HG02642 (cell line): ENCODE measurements around the gene MKI67.
"Not testable (repeated sequence)": the region's sequence is repeated elsewhere in the genome, so short reads cannot be mapped to it uniquely, and the experiment has no call there.

Source experiments
- ATAC-seq: cut with Tn5 transposase; IDR thresholded peaks from one replicate; pipeline ENCODE4 v1.9.1; 2021; ENCODE audit warnings: mild to moderate bottlenecking; ENCODE audit not compliant: unreplicated experiment, poor library complexity

The MKI67 gene

GRCh38 chr10:128149267-128150014 lies 23.2 kb upstream of the MKI67 start:
- ATAC-seq: no peak

- no peak for ATAC-seq
Measured at GRCh38 chr10:128147669-128148068, 21.4 kb upstream of the MKI67 start.

DNA sequence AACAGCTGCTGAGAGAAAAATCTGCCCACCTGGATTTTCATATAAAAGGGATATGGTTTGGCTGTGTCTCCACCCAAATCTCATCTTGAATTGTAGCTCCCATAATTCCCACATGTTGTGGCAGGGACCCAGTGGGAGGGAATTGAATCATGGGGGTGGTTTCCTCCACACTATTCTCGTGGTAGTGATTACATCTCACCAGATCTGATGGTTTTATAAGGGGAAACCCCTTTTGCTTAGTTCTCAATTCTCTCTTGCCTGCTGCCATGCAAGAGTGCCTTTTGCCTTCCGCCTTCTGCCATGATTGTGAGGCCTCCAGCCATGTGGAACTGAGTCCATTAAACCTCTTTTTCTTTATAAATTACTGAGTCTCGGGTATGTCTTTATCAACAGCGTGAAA lies 20.8 kb upstream of the MKI67 start:
- ATAC-seq: peak; percentile 57

DNA sequence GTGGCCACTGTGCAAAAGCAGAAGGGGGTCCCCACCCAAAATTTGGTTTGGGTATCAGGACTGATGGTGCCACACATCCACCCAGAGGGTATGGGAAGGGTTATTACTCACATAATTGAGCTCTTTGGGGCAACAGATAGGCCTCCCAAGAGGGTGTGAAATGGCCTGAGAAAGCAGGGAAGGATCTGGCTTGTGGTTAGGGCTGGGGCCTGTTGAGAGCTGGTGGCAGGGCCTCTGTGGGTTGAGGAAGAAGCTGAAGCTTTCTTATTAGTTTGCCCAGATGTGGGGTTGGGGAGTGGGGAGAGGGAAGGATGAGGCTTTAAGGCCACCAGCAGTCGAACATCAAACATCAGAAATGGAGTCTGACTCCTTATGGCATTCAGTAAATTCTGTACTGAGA lies 18.3 kb upstream of the MKI67 start:
- no peak for ATAC-seq

DNA sequence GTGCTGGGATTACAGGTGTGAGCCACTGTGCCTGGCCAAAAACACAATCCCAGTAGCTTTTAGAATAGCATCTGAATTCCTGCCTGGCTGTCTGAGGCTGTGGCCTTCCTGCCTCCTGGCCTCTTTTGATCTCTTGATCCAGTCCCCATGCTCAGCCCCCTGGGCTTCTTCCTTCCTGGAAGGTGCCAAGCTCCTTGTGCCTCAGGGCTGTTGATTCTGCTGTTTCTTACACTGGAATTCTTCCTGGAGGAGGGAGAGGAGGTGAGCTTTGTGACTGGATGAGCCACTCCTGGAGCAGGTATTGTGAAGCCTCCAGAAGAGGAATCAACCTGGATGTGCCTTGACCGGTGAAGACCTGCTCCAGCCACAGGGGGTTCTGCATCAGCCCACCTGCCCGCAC lies 17.3 kb upstream of the MKI67 start:
- no peak for ATAC-seq

DNA sequence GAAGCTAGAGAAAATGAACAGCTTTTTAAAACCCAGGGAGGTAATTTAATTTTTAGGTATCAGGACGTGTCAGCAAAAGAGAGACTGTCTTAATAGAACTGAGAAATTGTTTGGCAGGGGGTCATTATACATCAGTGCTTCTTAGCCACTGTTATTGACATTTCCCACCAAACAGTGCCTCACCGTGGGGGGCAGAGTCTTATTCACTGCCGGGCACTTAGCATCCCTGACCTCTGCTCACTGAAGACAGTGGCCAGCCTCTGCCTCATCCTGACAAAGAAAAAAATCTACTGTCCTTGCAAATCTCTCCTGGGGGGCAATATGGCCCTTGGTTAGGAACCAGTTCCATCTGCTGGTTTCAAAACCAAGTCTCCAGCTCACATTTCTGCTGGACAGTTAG lies 14.2 kb upstream of the MKI67 start:
- ATAC-seq: no peak

DNA sequence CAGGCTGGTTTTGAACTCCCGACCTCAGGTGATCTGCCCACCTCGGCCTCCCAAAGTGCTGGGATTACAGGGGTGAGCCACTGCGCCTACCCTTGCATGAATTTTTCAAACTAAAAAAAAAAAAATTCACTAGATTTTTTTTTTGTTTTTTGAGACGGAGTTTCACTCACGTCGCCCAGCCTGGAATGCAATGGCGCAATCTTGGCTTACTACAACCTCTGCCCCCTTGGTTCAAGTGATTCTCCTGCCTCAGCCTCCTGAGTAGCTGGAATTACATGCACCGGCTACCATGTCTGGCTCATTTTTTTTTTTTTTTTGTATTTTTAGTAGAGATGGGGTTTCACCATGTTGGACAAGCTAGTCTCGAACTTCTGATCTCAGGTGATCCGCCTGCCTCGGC lies 12.2 kb upstream of the MKI67 start:
- not testable (repeated sequence) for ATAC-seq

GRCh38 chr10:128137877-128138276 lies 11.7 kb upstream of the MKI67 start:
- ATAC-seq: no peak

DNA sequence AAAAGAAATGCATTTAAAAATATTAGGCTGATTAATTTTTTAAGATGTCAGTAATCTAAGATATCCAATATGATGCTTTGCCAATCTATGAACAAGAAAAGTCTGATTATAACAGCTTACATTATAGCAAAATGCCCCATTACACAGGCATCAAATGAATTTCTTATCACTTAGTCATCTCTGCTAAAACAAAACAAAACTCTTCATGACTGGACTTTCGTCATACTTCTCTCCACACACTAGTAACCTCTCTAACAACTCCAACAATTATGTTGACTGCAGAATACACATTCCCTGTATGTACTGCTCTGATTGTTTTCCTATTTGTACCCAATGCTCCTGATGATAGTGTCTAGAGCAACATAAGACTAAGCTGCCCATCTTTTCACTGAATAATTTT lies 3.8 kb upstream of the MKI67 start:
- no peak for ATAC-seq

DNA sequence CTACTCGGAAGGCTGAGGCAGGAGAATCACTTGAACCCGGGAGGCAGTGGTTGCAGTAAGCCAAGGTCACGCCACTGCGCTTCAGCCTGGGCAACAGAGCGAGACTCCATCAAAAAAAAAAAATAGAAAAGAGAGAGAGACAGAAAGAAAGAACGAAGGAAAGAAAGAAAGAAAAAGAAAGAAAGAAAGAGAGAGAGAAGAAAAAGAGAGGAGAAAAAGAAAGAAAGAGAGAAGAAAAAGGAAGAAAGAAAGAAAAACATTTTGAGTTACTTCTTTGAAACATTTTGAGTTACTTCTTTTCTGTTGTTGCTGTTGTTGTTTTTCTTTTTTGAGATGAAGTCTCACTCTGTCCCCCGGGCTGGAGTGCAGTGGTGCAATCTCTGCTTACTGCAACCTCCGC lies 2.4 kb upstream of the MKI67 start:
- ATAC-seq: no peak

- no peak for ATAC-seq
Measured at GRCh38 chr10:128125416-128125943, 743 bp downstream of the MKI67 start.

DNA sequence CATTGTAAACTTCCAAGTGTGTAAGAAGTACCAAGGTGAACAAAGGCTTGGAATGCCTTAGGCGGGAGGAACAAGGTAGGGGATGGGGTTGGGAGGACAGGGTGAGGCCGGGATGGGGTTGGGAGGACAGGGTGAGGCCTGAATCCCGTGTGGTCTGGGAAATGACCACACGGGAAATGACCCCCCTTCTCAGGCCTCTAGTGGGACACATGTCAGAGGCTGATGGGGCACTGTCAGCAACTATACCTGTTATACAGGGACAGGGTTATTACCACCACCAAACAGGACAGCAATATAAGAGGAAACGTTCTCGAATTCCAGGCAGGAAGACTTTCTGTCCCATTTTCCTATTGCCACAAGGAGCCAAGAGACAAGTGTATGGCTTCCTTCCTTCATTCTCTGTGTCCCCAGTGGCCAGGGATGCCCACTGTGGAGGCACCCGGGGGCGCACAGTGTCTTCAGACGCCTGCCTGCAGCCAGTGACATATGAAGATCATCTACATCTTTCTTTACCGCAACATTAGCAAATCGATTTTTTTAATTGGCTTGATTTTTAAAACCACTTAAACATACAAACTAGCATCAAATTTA lies 1.3 kb downstream of the MKI67 start:
- ATAC-seq: no peak

- ATAC-seq: no peak
Measured at GRCh38 chr10:128123846-128124245, 2.4 kb downstream of the MKI67 start.

DNA sequence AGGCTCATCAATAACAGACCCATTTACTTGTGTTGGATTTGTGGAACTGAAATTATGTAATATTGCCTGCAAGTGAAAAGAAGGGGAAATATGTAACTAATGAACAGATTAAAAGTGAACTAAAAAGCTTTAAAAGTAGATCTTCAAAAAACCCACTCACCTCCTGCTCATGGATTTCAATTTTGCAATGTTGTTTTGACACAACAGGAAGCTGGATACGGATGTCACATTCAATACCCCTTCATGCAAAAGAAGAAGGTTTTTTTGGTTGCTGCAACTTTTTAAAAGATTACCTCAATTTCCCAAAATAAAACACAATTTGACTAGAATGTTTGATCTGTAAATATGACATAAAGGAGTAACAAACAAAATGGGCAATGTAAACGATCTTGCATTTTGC lies 3.3 kb downstream of the MKI67 start:
- no peak for ATAC-seq

DNA sequence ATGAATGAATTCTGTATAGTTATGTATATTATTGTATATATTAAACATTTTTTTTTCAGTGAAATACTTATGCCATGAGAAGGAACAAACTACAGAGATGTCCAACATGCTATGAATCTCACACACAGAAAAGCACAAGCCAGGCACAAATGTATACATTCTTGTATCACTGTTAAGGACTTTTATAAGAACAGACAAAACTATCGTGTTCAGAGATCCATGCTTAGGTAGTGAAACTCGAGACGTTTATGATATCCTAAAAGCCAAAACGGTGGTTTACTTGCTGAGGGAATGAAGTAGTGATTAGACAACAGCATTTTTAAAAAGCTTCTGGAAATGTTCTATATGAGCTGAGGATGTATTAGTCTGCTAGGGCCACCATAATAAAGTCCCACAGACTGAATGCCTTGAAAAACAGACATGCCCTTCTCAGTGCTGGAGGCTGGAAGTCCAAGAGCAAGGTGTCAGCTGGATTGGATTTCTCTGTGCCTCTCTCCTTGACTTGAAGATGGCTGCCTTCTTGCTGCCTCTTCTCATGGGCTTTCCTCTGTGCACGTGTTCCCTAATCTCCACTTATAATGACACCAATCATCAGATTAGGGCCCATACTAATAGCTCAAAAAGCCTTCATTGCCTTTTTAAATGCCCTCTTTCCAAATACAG lies 4.3 kb downstream of the MKI67 start:
- ATAC-seq: no peak

DNA sequence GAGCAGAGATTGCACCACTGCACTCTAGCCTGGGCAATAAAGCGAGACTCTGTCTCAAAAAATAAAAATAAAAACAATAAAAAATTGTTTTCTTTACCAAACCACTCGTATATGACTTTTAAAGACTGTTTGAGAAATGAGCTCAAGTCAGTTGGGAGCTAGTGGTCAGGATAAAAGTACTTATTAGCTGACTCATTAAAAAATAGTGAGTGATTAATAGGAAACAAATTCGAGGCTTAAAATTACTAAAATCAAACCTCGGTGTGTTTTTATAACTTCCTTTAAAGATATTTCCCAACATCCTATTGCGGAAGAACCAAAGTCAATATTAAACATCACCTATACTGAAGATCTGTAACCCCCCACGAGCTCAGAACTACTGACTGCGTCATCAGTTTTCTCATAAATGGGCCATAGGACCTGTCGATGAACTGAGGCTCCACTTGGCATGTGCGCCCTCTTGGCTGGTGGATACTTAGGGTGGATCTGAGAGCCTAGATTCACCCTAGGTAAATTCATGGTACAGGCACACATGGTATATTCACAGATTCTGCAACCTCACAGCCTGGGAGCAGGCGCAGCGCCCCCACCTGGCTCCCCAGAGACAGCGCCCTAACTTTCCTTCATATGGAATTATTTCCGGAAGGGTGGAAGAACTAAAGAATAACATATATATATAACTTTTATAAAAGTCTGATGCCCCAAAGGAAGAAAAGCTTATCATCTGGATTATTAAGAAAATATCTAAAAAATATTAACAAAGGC lies 9.2 kb downstream of the MKI67 start:
- ATAC-seq: no peak

GRCh38 chr10:128116187-128116586 lies 10.0 kb downstream of the MKI67 start:
- ATAC-seq: no peak

- no peak for ATAC-seq
Measured at GRCh38 chr10:128115356-128115755, 10.9 kb downstream of the MKI67 start.

GRCh38 chr10:128114901-128115300 lies 11.3 kb downstream of the MKI67 start:
- ATAC-seq: no peak

DNA sequence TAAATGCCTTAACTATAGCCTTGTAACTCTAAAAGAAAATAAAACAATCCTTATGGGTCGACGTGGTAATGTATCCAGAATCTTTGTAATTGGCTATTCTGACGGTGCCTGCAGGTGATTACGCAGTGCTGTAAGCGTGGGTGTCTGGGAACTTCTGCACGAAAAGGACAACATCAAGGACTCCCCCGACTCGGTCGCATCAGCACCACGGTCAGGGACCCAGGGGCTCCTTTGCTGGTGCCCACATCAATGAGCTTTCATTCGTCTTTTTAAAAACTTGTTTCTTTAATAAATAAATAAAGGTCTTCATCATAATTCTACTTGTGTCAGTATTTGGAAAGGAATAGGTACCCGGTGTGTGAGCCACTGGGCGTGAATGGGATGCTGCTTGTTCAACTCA lies 13.2 kb downstream of the MKI67 start:
- ATAC-seq: no peak

DNA sequence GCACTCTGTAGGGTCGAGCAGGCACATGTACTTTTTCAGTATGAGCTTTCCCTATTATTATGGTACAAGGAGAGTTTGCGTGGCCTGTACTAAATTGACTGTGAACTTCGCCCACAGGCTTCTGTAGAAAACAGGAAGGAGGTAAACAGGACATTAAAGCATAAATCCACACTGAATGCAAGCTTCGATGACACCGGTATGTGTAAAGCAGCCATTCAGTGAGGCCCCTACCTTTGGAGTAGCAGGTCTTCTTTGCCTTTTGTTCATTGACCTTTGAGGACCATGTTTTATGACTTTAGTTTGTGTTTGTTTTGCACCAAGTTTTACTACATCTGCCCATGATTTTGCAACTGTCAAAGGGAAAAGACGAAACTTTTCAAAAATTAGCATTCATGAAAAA lies 14.5 kb downstream of the MKI67 start:
- ATAC-seq: no peak
